GM12878 (cell line): ENCODE measurements around the gene CCR5AS.

ENCODE experiments used
- ATAC-seq: fragments of 200-7000 bp; cut with Tn5 transposase; 3 replicates; pipeline ENCODE4 v1.9.1; 2020; ENCODE audit warnings: mild to moderate bottlenecking, moderate library complexity
- BruUV-seq: library from RNA; stranded (reverse); fragments of 400-500 nt; replicated peaks from 2 replicates; lab custom pipeline; 2021; lab: Mats Ljungman, UMichigan
- CTCF ChIA-PET: fragments of 300-600 bp; sonication (Branson Sonifier 250); formaldehyde crosslinking; extraction: SDS; loops from one replicate; lab custom pipeline; 2021; ENCODE audit warnings: inconsistent platforms; lab: Yijun Ruan, JAX
- POLR2A ChIA-PET: fragments of 350-600 bp; formaldehyde crosslinking; extraction: SDS; loops from one replicate; lab custom pipeline; 2021; ENCODE audit warnings: inconsistent platforms; lab: Charles Lee
- RAD21 ChIA-PET: fragments of 300-600 bp; sonication (Branson Sonifier 250); formaldehyde crosslinking; loops from one replicate; lab custom pipeline; 2023; ENCODE audit warnings: antibody characterized with exemption; ENCODE audit not compliant: unreplicated experiment; lab: Charles Lee
- SMC1A ChIA-PET: fragments of 300-600 bp; sonication (Branson Sonifier 250); formaldehyde crosslinking; loops from one replicate; lab custom pipeline; 2023; ENCODE audit not compliant: unreplicated experiment, uncharacterized antibody; lab: Charles Lee
- DNase-seq: peaks from one replicate; pipeline ENCODE4 v3.0.0-alpha.2; 2011; ENCODE audit warnings: low read depth, low spot score
- FAIRE-seq: peaks from 3 replicates; lab custom pipeline; 2011; peaks lifted over from hg19 to GRCh38; lab: Jason Lieb, UNC
- H2AFZ ChIP-seq: 2 replicates; pipeline ENCODE4 v1.6.0; 2011; ENCODE audit warnings: low read depth, low read length, control low read depth; ENCODE audit not compliant: control insufficient read depth
- H3K27ac ChIP-seq: 2 replicates; pipeline ENCODE4 v1.5.1; 2011; ENCODE audit warnings: control low read depth; ENCODE audit not compliant: control insufficient read depth, insufficient read depth
- H3K27me3 ChIP-seq, 2 experiments: replicated peaks in 1 of 2; 2 replicates each; pipeline versions ENCODE4 v1.6.0 to v1.6.1; 2011; ENCODE audit warnings: low read length in 1 of 2; ENCODE audit not compliant: control insufficient read depth in 2 of 2, insufficient read depth in 2 of 2
- H3K36me3 ChIP-seq, 2 experiments: 2 replicates each; pipeline ENCODE4 v1.5.1; 2011; ENCODE audit warnings: low read length in 1 of 2; ENCODE audit not compliant: control insufficient read depth in 2 of 2, insufficient read depth in 2 of 2
- H3K4me1 ChIP-seq: 2 replicates; pipeline ENCODE4 v1.6.1; 2011; ENCODE audit warnings: mild to moderate bottlenecking, low read length, moderate library complexity, mixed read lengths; ENCODE audit not compliant: control insufficient read depth, insufficient read depth
- H3K4me2 ChIP-seq: 2 replicates; pipeline ENCODE4 v1.6.0; 2011; ENCODE audit warnings: control low read depth; ENCODE audit not compliant: control insufficient read depth, insufficient read depth
- H3K4me3 ChIP-seq: fragments of 200-600 bp; sonication (generic); 2 replicates; pipeline ENCODE4 v1.5.1; 2016
- H3K79me2 ChIP-seq: 2 replicates; pipeline ENCODE4 v1.6.0; 2011; ENCODE audit warnings: low read length; ENCODE audit not compliant: control insufficient read depth, insufficient read depth
- H3K9ac ChIP-seq: 2 replicates; pipeline ENCODE4 v1.8.0; 2011; ENCODE audit warnings: low read length, control low read depth, mixed read lengths; ENCODE audit not compliant: control insufficient read depth, insufficient read depth
- H3K9me3 ChIP-seq: replicated peaks from 3 replicates; pipeline ENCODE4 v1.5.1; 2011; ENCODE audit warnings: mild to moderate bottlenecking, low read length; ENCODE audit not compliant: control insufficient read depth, insufficient read depth
- H4K20me1 ChIP-seq: 2 replicates; pipeline ENCODE4 v1.6.0; 2011; ENCODE audit not compliant: control insufficient read depth, insufficient read depth
- HCFC1 ChIP-seq: fragments of 150-350 bp; IDR thresholded peaks from 2 replicates; pipeline ENCODE4 v1.6.1; 2014; ENCODE audit warnings: low read length
- POLR2AphosphoS5 ChIP-seq: IDR thresholded peaks from 2 replicates; pipeline ENCODE4 v1.6.1; 2011; ENCODE audit warnings: mild to moderate bottlenecking, low read length, inconsistent platforms
- WGBS: methylation state at CpG from one replicate; pipeline ENCODE4 v1.1.6; 2016; ENCODE audit warnings: low lambda C conversion rate; ENCODE audit not compliant: insufficient replicate concordance, insufficient coverage; ENCODE audit errors: missing lambda C conversion rate; 5-methylcytosine and 5-hydroxymethylcytosine counted together
- in situ Hi-C: fragments of 300-500 bp; cut with MboI; formaldehyde crosslinking; loops from 9 replicates; pipeline ENCODE4 v1.14.3; 2018; ENCODE audit warnings: mixed read lengths
- intact Hi-C: fragments of 100-400 bp; cut with micrococcal nuclease; formaldehyde crosslinking; loops from one replicate; pipeline ENCODE4 v1.14.2; 2022; ENCODE audit not compliant: unreplicated experiment
- TF ChIP-seq, protein P1 (sequence below): fragments of 150-350 bp; IDR thresholded peaks from 2 replicates; pipeline ENCODE4 v1.6.1; 2016; ENCODE audit warnings: low read depth, low read length

CCR5AS gene

DNA sequence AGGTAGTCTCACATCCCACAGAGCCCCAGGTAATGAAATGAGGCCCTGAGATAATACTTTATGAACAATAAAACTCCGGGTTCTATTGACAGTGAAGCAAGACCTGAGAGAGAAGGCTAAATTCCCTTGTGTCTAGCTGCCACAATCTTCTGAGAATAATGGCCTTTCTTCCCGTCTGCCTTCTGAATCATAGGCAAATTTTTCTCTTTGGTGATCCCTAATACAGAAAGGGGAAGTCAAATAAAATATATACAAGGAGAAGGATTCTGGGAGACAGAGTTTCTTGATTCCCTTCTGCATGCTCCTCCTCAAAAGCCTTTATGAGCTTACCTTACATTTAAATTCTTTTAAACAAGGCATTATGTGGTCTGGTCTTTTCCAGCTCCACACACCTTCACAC is 82.8 kb downstream of the CCR5AS start:
- H3K27me3 ChIP-seq = no peaks in the 10 kb centered on the region
- CTCF ChIA-PET = interaction anchor here (0.6 to 3.8 kb wide), 6 partner anchors 11 to 210 kb away, joined by 3 to 18 read pairs (median 4); partner anchors contain the start of gene CCR5
- in situ Hi-C loops (no loop called here), intact Hi-C loops (no loop called here)
- RAD21 ChIA-PET = interaction anchor here (4.2 kb wide), 1 partner anchor 46 kb away, joined by 27 read pairs; the partner anchor contains the start of gene CCR5
- peaks cover 14% of the 10 kb centered on the region for H3K9me3 ChIP-seq
- no peaks in the 10 kb centered on the region for H3K79me2 ChIP-seq
- no peak overlapping the region for H3K9ac ChIP-seq
- no peaks in the 10 kb centered on the region for H4K20me1 ChIP-seq
- ATAC-seq = no peak
- FAIRE-seq = no peak
- no peak overlapping the region for H3K4me3 ChIP-seq
- SMC1A ChIA-PET = interaction anchor here (0.7 to 4.1 kb wide), 8 partner anchors 9 to 1725 kb away, joined by 3 to 41 read pairs (median 4); partner anchors contain the start of gene CCR5
- TF ChIP-seq, protein P1, sequence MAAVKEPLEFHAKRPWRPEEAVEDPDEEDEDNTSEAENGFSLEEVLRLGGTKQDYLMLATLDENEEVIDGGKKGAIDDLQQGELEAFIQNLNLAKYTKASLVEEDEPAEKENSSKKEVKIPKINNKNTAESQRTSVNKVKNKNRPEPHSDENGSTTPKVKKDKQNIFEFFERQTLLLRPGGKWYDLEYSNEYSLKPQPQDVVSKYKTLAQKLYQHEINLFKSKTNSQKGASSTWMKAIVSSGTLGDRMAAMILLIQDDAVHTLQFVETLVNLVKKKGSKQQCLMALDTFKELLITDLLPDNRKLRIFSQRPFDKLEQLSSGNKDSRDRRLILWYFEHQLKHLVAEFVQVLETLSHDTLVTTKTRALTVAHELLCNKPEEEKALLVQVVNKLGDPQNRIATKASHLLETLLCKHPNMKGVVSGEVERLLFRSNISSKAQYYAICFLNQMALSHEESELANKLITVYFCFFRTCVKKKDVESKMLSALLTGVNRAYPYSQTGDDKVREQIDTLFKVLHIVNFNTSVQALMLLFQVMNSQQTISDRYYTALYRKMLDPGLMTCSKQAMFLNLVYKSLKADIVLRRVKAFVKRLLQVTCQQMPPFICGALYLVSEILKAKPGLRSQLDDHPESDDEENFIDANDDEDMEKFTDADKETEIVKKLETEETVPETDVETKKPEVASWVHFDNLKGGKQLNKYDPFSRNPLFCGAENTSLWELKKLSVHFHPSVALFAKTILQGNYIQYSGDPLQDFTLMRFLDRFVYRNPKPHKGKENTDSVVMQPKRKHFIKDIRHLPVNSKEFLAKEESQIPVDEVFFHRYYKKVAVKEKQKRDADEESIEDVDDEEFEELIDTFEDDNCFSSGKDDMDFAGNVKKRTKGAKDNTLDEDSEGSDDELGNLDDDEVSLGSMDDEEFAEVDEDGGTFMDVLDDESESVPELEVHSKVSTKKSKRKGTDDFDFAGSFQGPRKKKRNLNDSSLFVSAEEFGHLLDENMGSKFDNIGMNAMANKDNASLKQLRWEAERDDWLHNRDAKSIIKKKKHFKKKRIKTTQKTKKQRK = no peak
- TF ChIP-seq POLR2AphosphoS5 (no peak), HCFC1 (no peak)
- H3K4me2 ChIP-seq = no peak overlapping the region
- BruUV-seq = no TSS peak
- WGBS = 17% methylated on average over 2 of the region's 2 CpGs
- POLR2A ChIA-PET = no interaction called here
- no peak overlapping the region for H2AFZ ChIP-seq
- H3K4me1 ChIP-seq = peaks cover 17% of the 10 kb centered on the region
- H3K36me3 ChIP-seq = no peaks in the 10 kb centered on the region
- no peak for DNase-seq
- H3K27ac ChIP-seq = no peak overlapping the region
